ENCODE results near the gene MVB12B.

The MVB12B gene

DNA sequence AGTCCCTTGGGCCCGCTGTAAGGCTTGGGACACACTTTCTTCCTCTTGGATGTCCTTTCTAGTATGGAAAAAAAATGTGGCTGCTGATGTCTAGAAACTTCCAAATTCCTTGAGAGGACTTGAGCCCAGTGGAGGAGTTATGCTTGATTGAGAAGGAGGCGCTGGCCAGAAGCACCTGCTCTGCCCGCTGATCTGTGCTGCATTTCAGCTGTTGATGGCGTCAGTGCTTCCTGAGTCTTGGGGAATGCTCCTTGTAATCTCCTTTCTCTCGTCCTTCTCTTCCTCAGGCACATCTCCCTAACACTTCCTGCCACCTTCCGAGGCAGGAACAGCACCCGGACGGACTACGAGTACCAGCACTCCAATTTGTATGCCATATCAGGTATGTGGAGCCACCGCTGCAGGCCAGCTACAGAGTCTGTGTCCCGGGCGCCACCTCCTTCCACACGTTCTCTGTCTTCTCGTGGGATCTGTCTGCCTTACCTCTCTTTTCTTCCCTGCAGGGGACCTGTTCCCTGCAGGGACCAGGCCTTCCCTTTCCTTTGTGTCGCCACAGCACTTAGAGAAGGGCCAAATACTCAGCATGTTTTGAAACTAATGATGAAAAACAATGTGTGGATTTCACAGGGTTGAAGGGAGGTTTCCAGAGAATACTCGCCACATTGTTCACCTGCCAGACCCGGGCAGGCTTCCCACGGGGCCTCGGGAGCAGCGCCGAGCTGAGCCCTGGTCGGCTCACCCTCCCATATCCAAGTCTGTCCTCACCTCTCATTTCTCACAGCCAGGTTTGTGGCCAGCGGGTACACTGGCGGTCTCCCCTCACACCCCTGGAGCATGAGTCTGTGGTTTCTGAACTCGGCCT lies 95.2 kb downstream of the MVB12B start:
- no peak overlapping the region for H3K4me2 ChIP-seq (ENCODE audit: low read depth, low read length, poor library complexity, severe bottlenecking)
- no peak overlapping the region for H2AFZ ChIP-seq (ENCODE audit: low read length)

GRCh38 chr9:126423142-126423915 lies 96.7 kb downstream of the MVB12B start:
- H3K9me3 ChIP-seq (ENCODE audit: insufficient read depth, low read depth, low read length): no peaks in the 10 kb centered on the region
- H3K4me1 ChIP-seq (ENCODE audit: insufficient read depth, low read length, poor library complexity, severe bottlenecking): peaks cover 43% of the 10 kb centered on the region
- peak overlapping the region; percentile 42 for H3K4me2 ChIP-seq (ENCODE audit: low read depth, low read length, poor library complexity, severe bottlenecking)
- no peaks in the 10 kb centered on the region for H3F3A ChIP-seq (ENCODE audit: low read depth)
- no peaks in the 10 kb centered on the region for H4K20me1 ChIP-seq (ENCODE audit: insufficient read depth, low read length, poor library complexity, severe bottlenecking)
- H3K4me3 ChIP-seq (ENCODE audit: low read length, poor library complexity, severe bottlenecking): no peak overlapping the region
- H2AFZ ChIP-seq (ENCODE audit: low read length): no peak overlapping the region
- peak overlapping the region; percentile 56 for H3K9ac ChIP-seq (ENCODE audit: low read depth, low read length, poor library complexity, severe bottlenecking)
- no peaks in the 10 kb centered on the region for H3K9me2 ChIP-seq (replicated peaks; ENCODE audit: low read depth, low read length)
- no peak for TF ChIP-seq CTCF (conservative IDR thresholded peaks at IDR 0.05; ENCODE audit: low read length)
- no peak for TF ChIP-seq EZH2phosphoT487 (IDR thresholded peaks at IDR 0.05; ENCODE audit: borderline replicate concordance)
- H3K36me3 ChIP-seq (ENCODE audit: insufficient read depth, low read length): peaks cover 34% of the 10 kb centered on the region; the same call in 1 of the 2 replicates
- no peaks in the 10 kb centered on the region for H3K79me2 ChIP-seq (ENCODE audit: insufficient read depth, low read length)
- H3K27me3 ChIP-seq (ENCODE audit: insufficient read depth, low read length, poor library complexity, severe bottlenecking): no peaks in the 10 kb centered on the region

More for the DNA sequence above, 95.2 kb downstream of the MVB12B start:
- Histone ChIP-seq H3K36me3 (ENCODE audit: insufficient read depth, low read length) (peaks cover 34% of the 10 kb centered on the region; the same call in 1 of the 2 replicates), H3K9me3 (ENCODE audit: insufficient read depth, low read depth, low read length) (no peaks in the 10 kb centered on the region), H4K20me1 (ENCODE audit: insufficient read depth, low read length, poor library complexity, severe bottlenecking) (no peaks in the 10 kb centered on the region), H3K9ac (ENCODE audit: low read depth, low read length, poor library complexity, severe bottlenecking) (no peak overlapping the region), H3K4me3 (ENCODE audit: low read length, poor library complexity, severe bottlenecking) (no peak overlapping the region), H3F3A (ENCODE audit: low read depth) (no peaks in the 10 kb centered on the region), H3K27me3 (ENCODE audit: insufficient read depth, low read length, poor library complexity, severe bottlenecking) (no peaks in the 10 kb centered on the region), H3K79me2 (ENCODE audit: insufficient read depth, low read length) (no peaks in the 10 kb centered on the region), H3K4me1 (ENCODE audit: insufficient read depth, low read length, poor library complexity, severe bottlenecking) (peaks cover 59% of the 10 kb centered on the region), H3K9me2 (replicated peaks; ENCODE audit: low read depth, low read length) (no peaks in the 10 kb centered on the region)
- TF ChIP-seq CTCF (conservative IDR thresholded peaks at IDR 0.05; ENCODE audit: low read length): no peak
- TF ChIP-seq EZH2phosphoT487 (IDR thresholded peaks at IDR 0.05; ENCODE audit: borderline replicate concordance): no peak

DNA sequence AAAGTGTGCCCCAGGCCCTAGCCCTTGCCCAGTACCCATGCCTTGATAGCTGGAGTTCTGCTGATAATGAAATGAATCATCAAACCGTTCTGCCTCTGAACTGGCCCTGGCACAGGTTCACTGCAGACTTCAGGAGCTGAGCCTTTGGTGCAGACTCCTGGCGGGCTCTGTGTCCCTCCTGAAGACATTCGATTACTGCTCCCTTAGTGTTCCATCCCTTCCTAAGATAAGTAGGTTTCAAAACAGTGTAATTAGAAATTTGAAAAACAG lies 97.2 kb downstream of the MVB12B start:
- H3K79me2 ChIP-seq (ENCODE audit: insufficient read depth, low read length): no peaks in the 10 kb centered on the region

More for the DNA sequence above, 97.2 kb downstream of the MVB12B start:
- no peaks in the 10 kb centered on the region for H3K9me3 ChIP-seq (ENCODE audit: insufficient read depth, low read depth, low read length)
- H3K4me3 ChIP-seq (ENCODE audit: low read length, poor library complexity, severe bottlenecking): no peak overlapping the region
- no peaks in the 10 kb centered on the region for H4K20me1 ChIP-seq (ENCODE audit: insufficient read depth, low read length, poor library complexity, severe bottlenecking)
- TF ChIP-seq EZH2phosphoT487 (IDR thresholded peaks at IDR 0.05; ENCODE audit: borderline replicate concordance) (no peak), CTCF (conservative IDR thresholded peaks at IDR 0.05; ENCODE audit: low read length) (no peak)
- H3K9me2 ChIP-seq (replicated peaks; ENCODE audit: low read depth, low read length): no peaks in the 10 kb centered on the region
- H3K27me3 ChIP-seq (ENCODE audit: insufficient read depth, low read length, poor library complexity, severe bottlenecking): no peaks in the 10 kb centered on the region
- no peak overlapping the region for H2AFZ ChIP-seq (ENCODE audit: low read length)
- H3F3A ChIP-seq (ENCODE audit: low read depth): no peaks in the 10 kb centered on the region
- peak overlapping the region; percentile 56 for H3K9ac ChIP-seq (ENCODE audit: low read depth, low read length, poor library complexity, severe bottlenecking)
- peaks cover 41% of the 10 kb centered on the region for H3K4me1 ChIP-seq (ENCODE audit: insufficient read depth, low read length, poor library complexity, severe bottlenecking)
- H3K36me3 ChIP-seq (ENCODE audit: insufficient read depth, low read length): peaks cover 37% of the 10 kb centered on the region; the same call in 1 of the 2 replicates
- peak overlapping the region; percentile 42 for H3K4me2 ChIP-seq (ENCODE audit: low read depth, low read length, poor library complexity, severe bottlenecking)

Measured in Loucy (cell line).